Breast epithelium (tissue), 4 donors: ENCODE data around the gene SAMD11. TPM values are rescaled to one million over a fixed set of nuclear protein-coding genes. Genes with fewer than 3 reads are reported as not detected.
A peak's percentile ranks its signal among the peaks of the same experiment; 100 is the strongest.

ENCODE experiments used
- DNase-seq, 2 donors: peaks; one replicate each; pipeline ENCODE4 v3.0.0-alpha.2; 2019; ENCODE audit warnings: low spot score in 2 of 2
- H3K27ac ChIP-seq, 2 donors: fragments of 200-600 bp; sonication (generic) in 1 of 2; one replicate each; pipeline ENCODE4 v1.5.1; 2016 to 2019; ENCODE audit warnings: mild to moderate bottlenecking in 1 of 2
- H3K27me3 ChIP-seq, 2 donors: fragments of 200-600 bp; sonication (generic) in 1 of 2; one replicate each; pipeline versions ENCODE4 v1.5.1 to v1.6.0; 2017 to 2019; ENCODE audit warnings: control low read depth in 1 of 2, mild to moderate bottlenecking in 1 of 2
- H3K36me3 ChIP-seq: fragments of 200-600 bp; one replicate; pipeline ENCODE4 v1.5.1; 2019
- H3K4me1 ChIP-seq, 2 donors: fragments of 200-600 bp; sonication (generic); one replicate each; pipeline ENCODE4 v1.5.1; 2016 to 2019; ENCODE audit warnings: control low read depth in 1 of 2
- H3K4me3 ChIP-seq, 3 donors: fragments of 200-600 bp; sonication (generic); 1 replicate in 2 of 3; 2 replicates in 1 of 3; pipeline ENCODE4 v1.5.1; 2016 to 2019; ENCODE audit warnings: mild to moderate bottlenecking in 3 of 3, moderate library complexity in 2 of 3
- H3K9me3 ChIP-seq, 2 donors: fragments of 200-600 bp; sonication (generic) in 1 of 2; one replicate each; pipeline ENCODE4 v1.5.1; 2016 to 2019; ENCODE audit warnings: control low read depth in 1 of 2
- POLR2A ChIP-seq: fragments of 450-650 bp; IDR thresholded peaks from one replicate; pipeline ENCODE4 v1.6.1; 2016; ENCODE audit warnings: antibody characterized with exemption, mild to moderate bottlenecking, moderate library complexity
- POLR2AphosphoS5 ChIP-seq, 3 donors: sonication (generic); formaldehyde crosslinking; IDR thresholded peaks; one replicate each; pipeline ENCODE4 v1.6.1; 2017; ENCODE audit warnings: antibody characterized with exemption in 3 of 3
- intact Hi-C: fragments of 100-400 bp; cut with DNase I; formaldehyde crosslinking; loops from one replicate; pipeline ENCODE4 v1.15.1; 2023; ENCODE audit warnings: low total_unique reads
- total RNA-seq, 3 donors: library from RNA; depleted of rRNA; stranded (reverse); fragments of >200 nt; gene quantifications; one replicate each; pipeline ENCODE4 v1.1.0, GENCODE V29; 2016
- TF ChIP-seq, protein P1 (sequence below), 3 donors: fragments of 450-650 bp; IDR thresholded peaks; one replicate each; pipeline ENCODE4 v1.5.1; 2016 to 2017; ENCODE audit warnings: antibody characterized with exemption in 3 of 3, mild to moderate bottlenecking in 3 of 3, moderate library complexity in 3 of 3

SAMD11 gene
- total RNA-seq, 3 donors from 2014 or later, result 0.16 to 23.0 (median 2.9) TPM

- Histone ChIP-seq H3K27me3 (peaks cover 14 to 68% of the 10 kb centered on the region in 2 donors), H3K9me3 (no peaks in the 10 kb centered on the region), H3K4me1 (peaks cover 16 to 23% of the 10 kb centered on the region in 2 donors), H3K27ac (no peak overlapping the region), H3K36me3 (no peaks in the 10 kb centered on the region), H3K4me3 (peak overlapping the region; percentile 33 to 70 (median 54))
- TF ChIP-seq, protein P1, sequence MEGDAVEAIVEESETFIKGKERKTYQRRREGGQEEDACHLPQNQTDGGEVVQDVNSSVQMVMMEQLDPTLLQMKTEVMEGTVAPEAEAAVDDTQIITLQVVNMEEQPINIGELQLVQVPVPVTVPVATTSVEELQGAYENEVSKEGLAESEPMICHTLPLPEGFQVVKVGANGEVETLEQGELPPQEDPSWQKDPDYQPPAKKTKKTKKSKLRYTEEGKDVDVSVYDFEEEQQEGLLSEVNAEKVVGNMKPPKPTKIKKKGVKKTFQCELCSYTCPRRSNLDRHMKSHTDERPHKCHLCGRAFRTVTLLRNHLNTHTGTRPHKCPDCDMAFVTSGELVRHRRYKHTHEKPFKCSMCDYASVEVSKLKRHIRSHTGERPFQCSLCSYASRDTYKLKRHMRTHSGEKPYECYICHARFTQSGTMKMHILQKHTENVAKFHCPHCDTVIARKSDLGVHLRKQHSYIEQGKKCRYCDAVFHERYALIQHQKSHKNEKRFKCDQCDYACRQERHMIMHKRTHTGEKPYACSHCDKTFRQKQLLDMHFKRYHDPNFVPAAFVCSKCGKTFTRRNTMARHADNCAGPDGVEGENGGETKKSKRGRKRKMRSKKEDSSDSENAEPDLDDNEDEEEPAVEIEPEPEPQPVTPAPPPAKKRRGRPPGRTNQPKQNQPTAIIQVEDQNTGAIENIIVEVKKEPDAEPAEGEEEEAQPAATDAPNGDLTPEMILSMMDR (IDR thresholded peaks at IDR 0.05), result no peak
- TF ChIP-seq POLR2A, result no peak
- no peak for DNase-seq
- intact Hi-C loops, result no loop called here
Measured at GRCh38 chr1:925561-926421, 2.1 kb downstream of the SAMD11 start.

DNA sequence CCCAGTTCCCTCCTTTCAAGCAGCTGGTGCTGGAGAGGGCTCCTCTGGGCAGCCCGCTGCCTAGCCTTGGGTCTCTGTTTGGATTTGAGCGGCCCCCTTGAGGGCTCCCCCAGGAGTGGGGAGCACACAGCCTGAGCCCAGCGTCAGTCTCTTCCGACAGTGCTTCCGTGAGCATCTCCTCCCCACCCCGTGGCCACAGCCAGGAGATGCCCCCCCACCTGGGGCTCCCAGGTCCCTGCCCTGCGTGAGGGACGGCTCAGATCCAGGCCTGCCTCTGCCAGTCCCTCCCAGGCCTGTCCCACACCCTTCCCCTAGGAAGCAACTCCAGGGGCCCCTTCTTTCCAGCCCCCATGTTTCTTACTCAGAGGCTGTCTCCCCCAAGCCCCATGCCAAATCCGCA, 3.5 kb downstream of the SAMD11 start:
- Histone ChIP-seq H3K36me3 (no peaks in the 10 kb centered on the region), H3K9me3 (no peaks in the 10 kb centered on the region), H3K27me3 (peaks cover 14 to 59% of the 10 kb centered on the region in 2 donors), H3K4me1 (peaks cover 15% of the 10 kb centered on the region in 2 donors), H3K27ac (no peak overlapping the region), H3K4me3 (no peak overlapping the region)
- TF ChIP-seq, protein P1 (IDR thresholded peaks at IDR 0.05), result no peak
- TF ChIP-seq POLR2AphosphoS5 (IDR thresholded peaks at IDR 0.05) (no peak), POLR2A (no peak)
- intact Hi-C loops, result no loop called here
- no peak for DNase-seq

DNA sequence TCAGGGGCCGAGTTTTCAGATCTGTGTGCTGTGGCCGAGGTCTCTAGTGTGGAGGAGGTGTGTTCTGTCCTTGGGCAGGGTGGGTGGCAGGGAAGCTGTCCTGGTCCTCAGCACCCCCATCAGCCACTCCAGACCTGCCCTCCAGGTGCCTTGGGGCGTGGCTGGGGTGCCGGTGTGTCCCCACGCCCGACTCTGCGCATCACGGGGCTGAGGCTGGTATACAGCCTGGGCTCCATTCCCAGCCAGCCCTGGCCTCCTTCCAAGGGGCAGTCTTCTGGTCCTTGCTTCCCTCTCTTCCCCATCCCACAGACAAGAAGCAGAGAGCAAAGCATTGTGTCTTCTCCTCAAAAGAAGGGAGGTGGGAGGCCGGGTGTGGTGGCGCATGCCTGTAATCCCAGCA, 4.0 kb downstream of the SAMD11 start:
- DNase-seq, result no peak
- Histone ChIP-seq H3K27ac (no peak overlapping the region), H3K4me1 (peaks cover 15% of the 10 kb centered on the region in 2 donors), H3K27me3 (peaks cover 13 to 55% of the 10 kb centered on the region in 2 donors), H3K4me3 (no peak overlapping the region), H3K9me3 (no peaks in the 10 kb centered on the region), H3K36me3 (no peaks in the 10 kb centered on the region)
- intact Hi-C loops, result no loop called here
- TF ChIP-seq POLR2AphosphoS5 (IDR thresholded peaks at IDR 0.05), result no peak
- TF ChIP-seq POLR2A, result no peak
- TF ChIP-seq, protein P1 (IDR thresholded peaks at IDR 0.05), result no peak

DNA sequence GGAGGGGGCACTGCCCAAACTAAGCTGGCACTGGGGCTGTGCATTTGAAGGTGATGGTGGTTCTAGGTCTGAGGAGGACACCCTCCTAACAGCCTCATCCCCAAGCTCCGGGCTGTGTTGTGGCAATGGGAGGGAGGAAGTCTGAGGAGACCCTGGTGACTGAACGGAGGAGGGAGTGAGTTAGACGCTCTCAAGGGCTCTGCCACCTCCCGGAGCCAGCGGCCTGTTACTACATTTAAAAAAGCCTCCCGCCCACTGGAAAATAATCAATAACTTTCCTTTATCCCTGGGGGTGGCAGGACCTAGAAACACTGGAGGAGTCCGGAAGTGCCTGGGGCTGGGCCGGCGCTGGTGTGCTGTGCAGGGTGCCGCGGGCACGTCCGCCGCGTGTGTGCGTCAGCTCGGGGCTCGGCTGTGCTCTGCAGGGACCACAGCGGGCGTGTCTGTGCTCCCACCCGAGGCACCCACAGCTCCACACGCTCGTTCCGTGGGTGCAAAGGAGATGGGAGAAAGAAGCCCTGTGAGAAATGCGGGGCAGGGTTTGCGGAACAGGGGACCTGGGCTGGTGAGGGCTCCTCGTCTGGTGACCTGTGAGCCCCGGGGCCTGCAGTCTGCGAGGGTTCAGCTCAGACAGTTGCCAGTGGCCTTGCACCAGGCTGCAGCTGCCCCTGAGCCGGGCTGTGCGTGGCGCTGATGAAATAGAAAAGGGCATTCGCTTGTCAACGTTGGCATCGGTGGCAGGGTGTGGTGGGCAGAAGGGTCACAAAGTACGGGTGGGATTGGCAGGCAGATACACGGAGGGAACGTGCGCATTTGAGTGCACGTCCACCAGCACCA, 5.3 kb downstream of the SAMD11 start:
- H3K4me1 ChIP-seq, result peaks cover 8 to 15% of the 10 kb centered on the region in 2 donors
- no peak overlapping the region for H3K4me3 ChIP-seq
- DNase-seq, result no peak
- H3K27me3 ChIP-seq, result peaks cover 9 to 46% of the 10 kb centered on the region in 2 donors
- H3K36me3 ChIP-seq, result no peaks in the 10 kb centered on the region
- H3K9me3 ChIP-seq, result no peaks in the 10 kb centered on the region
- TF ChIP-seq, protein P1 (IDR thresholded peaks at IDR 0.05), result no peak
- no peak for TF ChIP-seq POLR2A
- no peak for TF ChIP-seq POLR2AphosphoS5 (IDR thresholded peaks at IDR 0.05)
- no peak overlapping the region for H3K27ac ChIP-seq
- intact Hi-C loops, result no loop called here
